HG02759 (cell line): ENCODE measurements around the gene RAB6B.

Source experiments
- ATAC-seq: cut with Tn5 transposase; IDR thresholded peaks from one replicate; pipeline ENCODE4 v1.9.1; 2021; ENCODE audit warnings: mild to moderate bottlenecking, moderate library complexity; ENCODE audit not compliant: unreplicated experiment

The RAB6B gene

DNA sequence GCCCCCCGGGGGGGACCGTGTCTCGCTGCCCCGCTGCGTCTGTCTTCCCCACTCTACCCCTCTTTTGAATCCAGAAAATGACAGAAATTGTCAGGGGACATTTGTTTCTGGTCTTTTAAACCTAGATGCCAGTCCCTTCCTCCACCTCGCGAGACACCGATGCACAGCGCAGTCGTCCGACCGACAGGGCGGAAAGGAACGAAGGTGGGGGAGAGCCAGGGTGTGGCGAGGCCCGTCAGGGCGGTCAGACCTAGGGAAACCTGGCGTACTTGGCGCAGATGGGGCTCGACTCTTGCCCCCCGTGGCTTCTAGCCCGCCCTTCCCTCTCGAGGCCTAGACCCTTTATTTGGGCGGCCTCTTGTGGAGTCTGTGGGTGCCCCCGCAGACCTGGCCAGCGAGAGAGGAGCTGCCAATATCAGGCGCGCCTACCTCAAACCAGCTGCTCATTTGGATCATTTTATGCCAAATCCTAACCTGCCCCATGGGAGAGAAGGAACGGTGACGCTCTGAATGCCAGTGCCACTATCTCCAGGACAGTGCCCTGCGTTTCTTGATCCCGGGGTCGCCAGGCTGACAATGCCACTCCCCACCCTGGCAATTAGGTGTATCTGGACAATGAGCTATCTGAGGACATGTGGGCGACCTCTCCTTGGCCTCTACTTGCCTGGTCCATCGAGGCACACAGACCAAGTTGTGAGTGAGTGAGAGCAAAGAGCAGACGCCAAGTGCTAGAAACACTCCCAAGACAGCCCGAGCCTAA lies 500 bp upstream of the RAB6B start:
- no peak for ATAC-seq

DNA sequence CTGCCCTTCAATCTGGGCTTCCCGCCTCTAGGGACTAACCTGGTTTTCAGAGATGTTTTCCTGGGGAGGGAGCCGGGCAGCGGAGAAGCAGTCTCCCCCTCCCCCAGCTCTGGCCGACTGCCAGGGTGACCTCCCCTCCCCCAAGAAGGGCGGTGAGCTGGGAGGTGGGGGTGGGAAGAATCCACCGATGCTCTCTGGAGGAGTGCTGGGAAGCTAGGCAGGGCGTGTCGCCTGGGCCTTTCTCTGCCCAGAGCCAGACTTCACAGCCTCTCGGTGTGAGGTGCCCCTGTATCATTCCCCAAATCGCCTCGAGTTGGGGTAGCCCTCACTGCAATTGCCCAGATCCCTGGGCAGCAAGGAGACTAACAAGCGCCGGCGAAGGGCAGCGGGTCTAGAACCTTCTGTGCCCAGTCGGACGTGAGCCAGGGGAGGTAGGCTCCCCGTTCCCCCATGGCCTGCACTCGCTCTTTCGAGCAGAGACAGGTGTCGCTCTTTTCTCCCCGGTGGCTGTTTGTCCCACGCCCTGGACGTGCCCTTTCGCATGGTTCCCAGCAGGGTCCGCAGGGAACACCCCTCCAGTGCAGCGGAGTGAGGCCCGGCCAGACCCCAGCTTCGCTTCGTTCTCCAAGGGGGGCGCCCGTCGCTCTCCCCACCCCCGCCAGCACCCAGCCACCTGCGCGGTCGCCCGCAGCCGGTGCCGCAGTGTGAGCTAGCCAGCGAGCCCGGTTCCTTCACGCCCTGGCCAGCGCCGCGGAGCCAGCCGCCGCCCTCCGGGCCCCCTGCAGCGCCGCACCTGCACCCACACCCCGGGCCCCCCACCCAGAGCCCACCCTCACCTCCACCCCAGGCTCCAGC lies 1.1 kb downstream of the RAB6B start:
- no peak for ATAC-seq

DNA sequence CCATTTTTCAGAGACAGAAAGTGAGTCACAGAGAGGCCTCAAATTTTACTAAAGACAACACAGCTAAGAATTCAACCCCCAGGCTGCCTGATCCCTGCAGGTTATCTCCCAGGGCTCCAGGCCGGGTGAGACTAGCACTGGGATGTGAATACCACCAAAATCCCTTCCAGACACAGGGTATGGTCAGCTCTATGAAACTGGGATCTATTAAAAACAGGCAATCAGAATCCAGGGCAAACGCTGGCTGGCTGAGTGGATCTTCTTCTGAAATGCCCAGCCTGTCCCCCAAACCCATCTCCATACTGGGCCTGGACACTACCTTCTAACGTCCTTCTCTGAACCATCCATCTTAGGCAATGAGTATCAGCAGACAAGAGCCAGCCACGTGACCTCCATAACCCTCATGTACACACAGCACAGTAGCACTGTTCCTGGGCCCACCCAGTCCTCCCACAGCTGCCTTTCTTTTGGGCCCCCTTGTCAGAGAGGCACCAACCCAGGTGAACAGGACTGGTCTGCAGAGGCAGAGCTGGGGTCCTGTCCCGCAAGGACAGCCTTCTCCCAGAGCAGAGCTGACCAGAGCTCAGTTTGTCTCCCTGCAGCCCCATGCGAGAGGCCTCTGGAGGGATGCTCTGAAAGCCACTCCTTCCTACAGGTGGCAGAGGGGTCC lies 1.9 kb downstream of the RAB6B start:
- no peak for ATAC-seq

DNA sequence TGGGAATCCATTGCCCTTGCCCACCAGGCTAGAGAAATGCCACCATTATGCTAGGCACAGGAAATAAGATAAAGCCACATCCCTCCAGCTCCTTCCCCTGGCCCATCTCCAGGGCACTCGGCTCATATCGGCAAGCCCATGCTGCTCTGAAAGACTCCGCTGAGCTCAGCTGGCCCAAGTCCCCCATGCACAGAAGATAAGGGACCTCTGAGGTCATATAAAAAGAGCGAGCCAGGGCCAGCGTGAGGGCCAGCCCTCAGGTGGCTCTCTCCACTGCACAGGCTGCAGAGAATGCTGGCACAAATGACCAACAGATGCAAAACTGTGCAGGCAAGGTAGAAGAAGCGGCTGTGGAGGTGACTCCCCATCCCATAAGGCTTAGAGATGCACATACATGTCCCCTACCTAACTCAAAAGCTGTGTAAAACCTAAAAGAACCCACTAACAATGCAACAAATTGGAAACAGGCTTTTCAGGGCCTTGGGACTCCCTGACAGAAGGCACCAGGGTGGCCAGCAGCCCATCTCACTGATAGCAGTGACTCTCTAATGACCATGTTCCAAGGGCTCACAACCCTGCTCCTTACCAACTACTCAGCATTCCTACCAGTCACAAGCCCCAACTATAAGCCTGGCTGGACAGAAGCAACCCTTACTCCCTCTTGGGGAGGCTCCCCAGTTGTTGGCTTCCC lies 3.0 kb downstream of the RAB6B start:
- no peak for ATAC-seq

DNA sequence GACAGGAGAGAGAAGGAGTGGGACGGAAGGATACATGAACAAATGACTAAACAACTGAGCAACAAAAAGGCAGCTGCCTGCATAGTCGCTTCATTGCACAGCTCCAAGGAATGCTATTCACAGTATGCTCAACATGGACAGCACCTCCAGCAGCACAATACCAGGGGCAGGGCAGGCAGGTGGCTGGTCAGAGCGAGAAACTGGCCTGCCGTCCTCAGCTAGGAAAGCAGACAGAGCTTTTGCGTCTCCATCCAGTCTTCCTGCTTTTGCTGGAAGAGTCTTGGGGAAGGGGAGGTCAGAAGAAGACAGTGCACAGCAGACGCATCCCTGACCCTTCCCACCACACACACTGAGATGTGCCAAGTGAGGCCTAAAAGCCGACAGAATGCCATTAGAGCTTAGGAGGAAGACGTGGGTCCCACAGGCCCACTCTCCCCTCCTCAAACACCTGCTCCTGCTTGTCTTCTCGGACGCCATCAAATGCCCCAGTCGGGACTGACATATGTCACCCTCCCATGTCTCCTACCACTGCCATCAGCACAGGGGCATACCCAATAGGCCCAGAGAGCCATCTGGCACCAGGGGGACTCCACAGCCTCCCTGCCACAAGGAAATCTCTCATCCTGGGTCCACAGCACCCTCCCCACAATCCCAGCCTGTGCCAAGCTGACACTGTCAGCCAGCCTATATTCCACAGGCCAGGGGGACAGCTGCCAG lies 3.9 kb downstream of the RAB6B start:
- no peak for ATAC-seq

DNA sequence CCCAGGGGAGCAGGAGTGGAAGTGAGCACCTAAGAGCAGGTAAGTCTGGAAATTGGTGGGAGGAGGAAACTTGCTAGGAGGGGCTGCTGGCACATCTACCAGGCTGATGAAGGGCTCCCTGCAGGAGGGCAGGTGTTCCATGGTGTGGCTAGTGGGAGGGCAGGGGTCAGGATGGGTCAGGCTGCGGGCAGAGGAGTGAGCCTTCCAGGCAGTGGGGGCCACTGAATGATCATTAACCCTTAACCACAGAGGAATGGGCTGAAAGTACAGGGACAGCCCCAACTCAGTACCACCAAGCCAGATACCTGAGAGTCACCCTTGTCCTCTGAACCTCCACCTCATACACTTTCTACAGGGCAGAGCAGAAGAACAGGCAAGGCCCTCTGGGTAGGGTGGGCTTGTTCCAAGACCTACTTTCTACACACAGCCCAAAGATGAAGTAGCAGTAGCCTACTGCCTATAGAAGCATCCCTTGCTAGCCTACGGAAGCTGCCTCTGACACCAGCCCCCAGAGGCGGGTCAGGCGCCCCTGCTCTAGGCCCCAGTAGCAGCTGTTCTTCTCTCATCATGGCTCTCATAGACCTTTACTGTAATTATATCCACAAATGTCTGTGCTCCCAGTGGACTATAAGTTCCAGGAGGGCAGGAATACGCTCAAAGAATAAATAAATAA lies 4.6 kb downstream of the RAB6B start:
- no peak for ATAC-seq

DNA sequence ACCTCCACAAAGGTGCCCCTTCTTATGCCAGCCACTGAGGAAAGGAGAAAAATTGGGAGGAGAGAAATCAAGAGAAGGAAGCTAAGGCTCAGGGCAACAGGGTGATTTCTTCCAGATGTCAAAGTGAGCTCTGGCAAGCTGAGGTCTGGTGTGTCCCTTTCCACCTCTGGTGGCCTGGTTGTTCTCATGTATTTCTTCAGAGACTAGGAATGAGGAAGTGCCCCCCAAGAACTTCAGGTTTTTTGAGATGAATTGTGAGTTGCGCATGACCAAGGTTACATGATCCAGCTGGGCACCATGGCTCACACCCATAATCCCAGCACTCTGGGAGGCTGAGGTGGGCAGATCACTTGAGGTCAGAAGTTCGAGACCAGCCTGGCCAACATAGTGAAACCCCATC lies 5.6 kb downstream of the RAB6B start:
- no peak for ATAC-seq

DNA sequence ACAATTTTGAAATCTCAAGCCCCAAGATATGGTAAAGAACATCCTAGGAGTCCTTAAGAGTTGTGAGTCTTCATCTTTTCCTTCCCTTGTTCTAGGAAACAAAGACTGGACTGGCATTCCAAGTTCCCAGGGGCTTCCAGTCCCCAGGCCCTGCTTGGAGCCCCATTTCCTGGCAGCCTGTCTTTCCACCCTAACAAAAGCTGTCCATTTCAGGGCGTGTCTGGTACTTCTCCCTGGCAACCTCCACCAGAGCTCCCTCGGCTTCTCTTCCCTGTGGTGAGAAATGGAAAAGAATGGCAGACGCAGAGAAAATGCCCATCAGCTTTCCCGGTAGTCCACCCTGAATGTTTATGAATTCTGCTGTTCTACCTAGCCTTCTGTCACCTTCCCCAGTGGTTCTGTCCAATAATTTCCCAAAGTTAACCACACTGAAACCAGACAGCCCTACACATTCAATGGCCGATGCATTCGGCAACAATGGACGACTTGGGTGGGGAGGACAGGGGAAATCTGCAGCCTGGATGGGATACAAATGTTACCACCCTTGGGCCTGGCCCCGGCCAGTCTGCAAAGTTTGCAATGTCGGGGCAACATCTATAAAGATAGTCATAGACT lies 6.8 kb downstream of the RAB6B start:
- ATAC-seq, result no peak

DNA sequence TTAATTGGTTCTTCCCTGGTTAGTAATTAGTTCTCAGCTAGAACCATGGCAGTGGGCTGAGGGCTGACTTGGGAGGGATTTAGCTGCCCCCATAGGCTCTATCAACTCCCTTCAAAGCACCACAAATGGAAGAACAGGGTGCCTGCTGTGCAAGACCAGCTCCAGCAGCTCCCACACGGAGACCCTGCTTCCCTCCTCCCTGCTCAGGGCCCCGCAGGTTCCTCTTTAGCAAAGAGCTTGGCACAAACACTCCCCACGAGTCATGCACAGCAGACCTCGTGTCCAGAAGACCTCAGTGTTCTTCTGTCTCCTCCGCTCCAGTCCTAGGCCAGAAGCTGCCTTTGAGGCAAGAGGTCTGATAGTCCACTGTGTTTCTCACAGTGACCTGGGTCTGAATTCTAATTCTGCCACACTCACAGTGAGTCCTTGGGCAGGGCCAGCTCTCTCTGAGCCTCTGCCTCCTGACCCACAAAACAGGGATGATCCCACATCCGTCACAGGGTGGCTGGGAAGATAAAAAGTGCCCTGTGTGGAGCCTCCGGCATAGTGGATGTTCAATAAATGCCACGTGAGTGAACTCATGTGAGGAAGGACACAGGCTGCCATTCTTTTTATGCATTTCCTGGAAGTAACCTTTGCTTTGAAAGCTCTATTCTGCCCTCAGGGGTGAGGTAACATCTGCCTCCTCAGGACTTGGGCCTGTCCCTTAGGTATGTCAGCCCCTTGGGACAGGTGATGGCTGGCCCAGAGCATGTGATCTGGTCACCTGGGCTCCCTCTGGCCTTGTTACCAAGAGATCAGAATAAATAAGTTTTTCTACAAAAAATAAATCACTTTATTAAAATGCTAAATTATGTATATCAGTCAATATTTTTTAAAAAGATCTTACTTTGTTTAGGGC lies 7.6 kb downstream of the RAB6B start:
- no peak for ATAC-seq

DNA sequence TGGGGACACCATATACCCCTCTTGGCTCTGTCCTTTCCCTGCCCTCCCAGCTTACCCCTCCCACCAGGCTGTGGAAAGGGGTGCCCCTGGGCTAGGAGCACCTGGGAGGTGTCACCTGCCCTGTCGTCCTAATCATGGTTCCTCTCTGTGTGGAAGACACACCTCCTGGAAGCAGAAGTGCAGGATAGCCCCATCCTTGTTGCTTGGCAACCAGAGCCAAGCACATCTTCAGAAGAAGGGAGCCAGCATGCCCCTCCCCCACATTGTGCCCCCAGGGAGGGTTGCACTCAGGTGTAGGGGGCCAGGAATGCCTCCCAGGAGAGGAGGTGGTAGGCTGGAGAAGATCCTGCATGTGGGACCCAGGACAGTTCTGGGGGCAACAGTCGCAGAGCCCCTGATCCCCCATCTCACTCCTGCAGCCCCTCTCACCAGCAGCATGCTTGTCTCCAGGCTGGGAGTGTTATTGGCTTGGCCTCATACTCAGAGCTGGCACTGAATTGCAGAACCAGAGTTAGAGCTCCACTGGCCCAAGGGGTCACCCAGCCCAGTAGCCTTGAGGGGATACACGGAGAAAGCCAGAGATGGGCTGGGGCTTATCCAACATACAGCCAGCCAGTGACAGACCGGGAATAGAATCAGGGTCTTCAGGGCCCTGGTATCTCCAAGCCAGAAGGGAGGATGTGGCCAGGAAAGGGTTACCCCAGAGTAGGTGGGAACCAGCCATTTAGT lies 8.4 kb downstream of the RAB6B start:
- no peak for ATAC-seq

DNA sequence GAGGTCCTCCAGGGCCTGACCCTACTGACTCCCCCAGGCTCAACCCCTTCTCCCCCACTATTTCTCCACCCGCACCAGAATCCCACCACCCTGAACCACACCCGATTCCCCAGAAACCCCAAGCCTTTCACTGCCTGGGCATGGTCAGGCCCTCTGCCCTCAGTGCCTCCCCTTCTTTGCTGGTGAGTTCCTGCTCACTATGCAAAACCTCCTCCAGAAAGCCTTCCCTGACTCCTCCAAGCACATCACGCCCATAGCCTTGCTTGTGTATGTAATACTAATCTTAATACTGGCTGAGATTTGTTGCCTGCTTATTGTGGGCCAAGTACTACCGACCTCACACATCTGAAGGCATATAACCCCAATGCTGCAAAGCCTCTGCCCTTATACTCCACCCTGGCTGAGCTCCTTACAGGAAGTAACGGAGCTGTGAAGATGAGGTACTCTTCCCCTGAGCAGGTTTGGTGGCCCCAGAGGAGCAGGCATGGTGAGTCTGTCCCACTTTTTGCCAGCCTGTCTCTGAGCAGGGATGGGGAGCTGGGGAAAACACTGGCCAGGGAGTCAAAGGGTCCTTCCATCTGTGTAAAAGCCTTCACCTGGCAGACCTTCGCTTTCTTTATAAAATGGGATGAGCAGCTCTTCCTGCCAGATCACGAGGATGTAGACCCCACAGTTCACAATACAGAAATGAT lies 9.5 kb downstream of the RAB6B start:
- ATAC-seq, result no peak

DNA sequence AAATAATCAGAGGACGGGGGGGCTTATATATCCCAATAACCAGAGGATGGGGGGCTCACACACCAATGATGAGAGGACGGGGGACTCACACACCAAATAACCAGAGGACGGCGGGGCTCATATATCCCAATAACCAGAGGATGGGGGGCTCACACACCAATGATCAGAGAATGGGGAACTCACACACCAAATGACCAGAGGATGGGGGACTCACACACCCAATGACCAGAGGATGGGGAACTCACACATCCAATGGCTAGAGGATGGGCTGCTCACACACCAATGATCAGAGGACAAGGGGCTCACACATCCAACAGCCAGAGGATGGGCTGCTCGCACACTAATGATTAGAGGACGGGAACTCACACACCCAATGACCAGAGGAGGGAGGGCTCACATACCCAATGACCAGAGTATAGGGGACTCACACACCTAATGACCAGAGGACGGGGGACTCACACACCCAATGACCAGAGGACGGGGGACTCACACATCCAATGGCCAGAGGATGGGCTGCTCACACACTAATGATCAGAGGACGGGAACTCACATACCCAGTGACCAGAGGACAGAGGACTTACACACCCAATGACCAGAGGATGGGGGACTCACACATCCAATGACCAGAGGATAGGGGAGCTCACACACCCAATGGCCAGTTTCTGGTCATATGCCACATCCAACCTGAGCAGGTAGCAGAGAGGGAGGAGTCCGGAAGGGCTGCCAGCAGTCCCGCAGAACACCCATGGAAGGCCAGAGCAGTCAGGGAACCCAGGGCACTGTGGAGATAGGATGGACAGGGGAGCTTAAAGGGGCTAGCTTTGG lies 10.6 kb downstream of the RAB6B start:
- no peak for ATAC-seq

DNA sequence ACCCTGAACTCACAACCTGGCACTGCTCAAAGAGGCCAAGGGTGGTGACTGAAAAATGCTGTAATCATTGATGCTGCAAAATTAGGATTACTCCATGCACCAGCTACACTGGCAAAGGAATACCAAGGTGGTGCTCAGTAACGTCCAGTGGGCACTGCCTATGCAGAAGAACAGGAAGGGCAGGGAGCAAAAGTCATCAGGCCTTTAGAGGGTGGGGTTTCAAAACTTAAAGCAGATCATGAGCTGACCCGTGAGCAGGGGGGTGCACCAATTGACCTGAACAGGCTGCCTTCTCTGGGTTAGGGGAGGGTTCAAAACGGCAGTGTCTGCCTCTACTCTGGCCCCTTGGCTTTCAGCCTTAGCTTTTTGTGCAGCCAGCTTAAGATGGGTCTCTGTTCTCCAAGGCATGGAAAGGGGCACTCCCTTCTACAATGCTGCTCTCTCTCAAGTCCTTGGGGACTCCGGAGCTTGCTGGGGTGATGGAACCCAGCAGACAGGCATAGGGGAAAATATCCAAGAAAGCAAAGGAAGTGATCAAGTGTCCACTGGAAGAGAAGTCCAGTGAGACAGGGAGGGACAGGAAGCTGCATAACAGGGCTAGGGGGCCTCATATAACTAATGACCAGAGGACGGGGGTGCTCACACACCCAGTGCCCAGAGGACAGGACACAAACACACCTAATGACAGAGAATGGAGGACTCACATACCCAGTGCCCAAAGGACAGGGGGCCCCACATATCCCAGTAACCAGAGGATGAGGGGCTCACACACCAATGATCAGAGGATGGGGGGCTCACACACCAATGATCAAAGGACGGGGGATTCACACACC lies 11.4 kb downstream of the RAB6B start:
- no peak for ATAC-seq

DNA sequence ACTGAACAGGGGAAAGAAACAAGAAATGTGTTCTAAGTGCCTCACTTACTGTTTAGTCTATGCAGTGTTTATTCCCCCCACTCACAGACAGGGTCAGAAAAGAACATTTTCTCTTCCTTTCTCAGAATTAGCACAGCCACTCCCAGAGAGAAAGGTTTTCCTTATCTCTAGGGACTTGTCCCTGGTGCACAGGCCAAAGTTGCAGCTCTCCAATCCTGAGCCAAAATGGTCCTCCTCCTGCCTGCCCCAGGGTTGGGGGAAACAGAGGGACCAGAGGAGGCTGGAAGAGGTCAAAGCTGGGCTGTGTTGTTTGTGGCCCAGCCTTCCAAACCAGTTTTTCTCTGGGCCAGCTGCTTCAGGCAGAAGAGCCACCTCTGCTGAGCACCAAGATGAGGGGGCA lies 12.0 kb downstream of the RAB6B start:
- ATAC-seq, result no peak

DNA sequence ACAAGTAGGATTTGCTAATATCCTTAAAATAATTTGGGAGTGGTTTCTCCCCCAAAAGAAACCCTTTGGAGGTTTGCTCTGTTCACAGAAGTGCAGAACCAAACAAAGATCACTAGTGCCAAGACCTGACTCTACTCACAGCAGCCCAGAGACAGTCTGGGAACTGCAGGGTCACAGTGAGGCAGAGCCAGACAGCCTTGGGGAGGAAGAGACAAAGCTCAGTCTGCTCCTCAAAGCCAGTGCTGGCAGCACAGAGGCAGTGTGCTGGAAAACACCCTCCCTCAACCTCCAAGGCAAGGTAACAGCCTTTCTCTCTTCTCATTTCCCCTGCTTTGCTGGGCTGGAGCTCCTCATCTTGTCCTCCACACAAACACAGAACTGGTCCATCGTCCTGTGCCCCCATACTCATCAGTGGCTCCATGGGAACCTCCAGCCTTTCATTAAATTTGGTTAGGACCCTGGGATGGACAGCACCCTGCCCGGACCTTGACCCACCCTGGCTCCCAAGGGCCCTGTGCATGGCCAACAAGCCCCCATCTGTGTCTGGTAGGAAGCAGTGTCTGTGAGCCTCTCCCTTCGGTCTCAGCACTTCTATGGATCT lies 12.6 kb downstream of the RAB6B start:
- ATAC-seq, result no peak
